K562 (cell line): ENCODE measurements around the gene CLTA. TPM values are rescaled to one million over a fixed set of nuclear protein-coding genes. Genes with fewer than 3 reads are reported as not detected.
A peak's percentile ranks its signal among the peaks of the same experiment; 100 is the strongest.

Experiments
- ATAC-seq: fragments of 200-7000 bp; cut with Tn5 transposase; 3 replicates; pipeline ENCODE4 v1.9.1; 2020; ENCODE audit warnings: moderate library complexity
- BruUV-seq: library from RNA; stranded (reverse); fragments of 400-500 nt; replicated peaks from 2 replicates; lab custom pipeline; 2021; lab: Mats Ljungman, UMichigan
- CTCF ChIA-PET: fragments of 300-600 bp; formaldehyde crosslinking; extraction: SDS; loops from one replicate; lab custom pipeline; 2021; ENCODE audit warnings: low intra/inter-chr PET ratio; lab: Yijun Ruan, JAX
- POLR2A ChIA-PET: fragments of 300-600, 350-650 bp; sonication (Branson Sonifier 250); formaldehyde crosslinking; extraction: SDS; loops from one replicate; lab custom pipeline; 2021; ENCODE audit warnings: antibody characterized with exemption, inconsistent platforms; lab: Yijun Ruan, JAX
- DNase-seq, 4 experiments: peaks; one replicate each; pipeline versions ENCODE4 v3.0.0 to v3.0.0-alpha.2; 2011 to 2018; ENCODE audit warnings: low spot score in 3 of 4, mixed read lengths in 3 of 4; ENCODE audit errors: extremely low read depth in 1 of 4
- FAIRE-seq: peaks from 2 replicates; lab custom pipeline; 2011; peaks lifted over from hg19 to GRCh38; lab: Jason Lieb, UNC
- H2AFZ ChIP-seq: 2 replicates; pipeline ENCODE4 v1.6.0; 2011; ENCODE audit warnings: low read depth, low read length, control low read depth, inconsistent platforms
- H3K27ac ChIP-seq: fragments of 200-600 bp; 3 replicates; pipeline ENCODE4 v1.8.0; 2011; ENCODE audit warnings: low read depth, mild to moderate bottlenecking, control low read depth, inconsistent platforms, low read length, moderate library complexity, mixed read lengths; ENCODE audit errors: extremely low read depth
- H3K27me3 ChIP-seq, 2 experiments: fragments of 300-600 bp in 1 of 2; 2 replicates in 1 of 2; 3 replicates in 1 of 2; pipeline versions ENCODE4 v1.6.0 to v1.8.0; 2011; ENCODE audit warnings: inconsistent platforms in 2 of 2, low read length in 2 of 2, mild to moderate bottlenecking in 1 of 2, mixed read lengths in 1 of 2, moderate library complexity in 1 of 2; ENCODE audit not compliant: control insufficient read depth in 2 of 2, insufficient read depth in 2 of 2
- H3K36me3 ChIP-seq: fragments of 300-600 bp; 3 replicates; pipeline ENCODE4 v1.8.0; 2011; ENCODE audit warnings: mild to moderate bottlenecking, low read length, inconsistent platforms; ENCODE audit not compliant: control insufficient read depth, insufficient read depth
- H3K4me1 ChIP-seq, 2 experiments: fragments of 200-600 bp in 1 of 2; replicated peaks in 1 of 2; 2 replicates in 1 of 2; 3 replicates in 1 of 2; pipeline versions ENCODE4 v1.5.1 to v1.8.0; 2011; ENCODE audit warnings: inconsistent platforms in 2 of 2, low read length in 2 of 2, mild to moderate bottlenecking in 1 of 2, mixed read lengths in 1 of 2, moderate library complexity in 1 of 2; ENCODE audit not compliant: control insufficient read depth in 2 of 2, insufficient read depth in 2 of 2
- H3K4me2 ChIP-seq: 2 replicates; pipeline ENCODE4 v1.6.1; 2011; ENCODE audit warnings: low read length, control low read depth, inconsistent platforms, mixed read lengths; ENCODE audit not compliant: insufficient read depth
- H3K4me3 ChIP-seq: fragments of 200-600 bp; sonication (generic), shearing (Covaris generic); 2 replicates; pipeline ENCODE4 v1.5.1; 2016; ENCODE audit warnings: control low read depth, inconsistent platforms
- H3K79me2 ChIP-seq: fragments of 200-600 bp; 3 replicates; pipeline ENCODE4 v1.8.0; 2011; ENCODE audit warnings: low read length, inconsistent platforms; ENCODE audit not compliant: control insufficient read depth, insufficient read depth
- H3K9ac ChIP-seq, 2 experiments: 2 replicates each; pipeline versions ENCODE4 v1.6.0 to v1.6.1; 2011; ENCODE audit warnings: low read depth in 2 of 2, low read length in 2 of 2, control low read depth in 1 of 2, inconsistent platforms in 1 of 2, mild to moderate bottlenecking in 1 of 2, mixed read lengths in 1 of 2; ENCODE audit not compliant: insufficient read depth in 1 of 2
- H3K9me1 ChIP-seq: one replicate; pipeline ENCODE4 v1.6.0; 2011; ENCODE audit warnings: inconsistent platforms, mild to moderate bottlenecking, low read length, moderate library complexity; ENCODE audit not compliant: control insufficient read depth, insufficient read depth
- H3K9me3 ChIP-seq: replicated peaks from 2 replicates; pipeline ENCODE4 v1.5.1; 2011; ENCODE audit warnings: low read depth, low read length, inconsistent platforms; ENCODE audit not compliant: control insufficient read depth, insufficient read depth
- H4K20me1 ChIP-seq: replicated peaks from 2 replicates; pipeline ENCODE4 v1.6.1; 2011; ENCODE audit warnings: low read length, inconsistent platforms, mixed read lengths; ENCODE audit not compliant: control insufficient read depth, insufficient read depth
- C11orf30 ChIP-seq: fragments of 450-650 bp; IDR thresholded peaks from 2 replicates; pipeline ENCODE4 v1.6.1; 2016; ENCODE audit warnings: low read depth, mild to moderate bottlenecking
- MAFF ChIP-seq: IDR thresholded peaks from 2 replicates; pipeline ENCODE4 v1.6.1; 2012; ENCODE audit warnings: low read length, improper control_type of control experiment
- MAFG ChIP-seq: fragments of 450-650 bp; conservative IDR thresholded peaks from 2 replicates; pipeline ENCODE4 v1.6.1; 2016; ENCODE audit warnings: missing genetic modification characterization, missing compliant biosample characterization
- MAFK ChIP-seq: IDR thresholded peaks from 2 replicates; pipeline ENCODE4 v1.6.1; 2011; ENCODE audit warnings: low read length, improper control_type of control experiment
- NFE2 ChIP-seq: IDR thresholded peaks from 2 replicates; pipeline ENCODE4 v1.6.1; 2014; ENCODE audit warnings: antibody characterized with exemption, low read depth
- PRMT5 ChIP-seq: sonication (generic); formaldehyde crosslinking; IDR thresholded peaks from 2 replicates; pipeline ENCODE4 v1.5.0; 2020; ENCODE audit warnings: missing genetic modification reagents
- SMARCC2 ChIP-seq: fragments of 450-650 bp; IDR thresholded peaks from 2 replicates; pipeline ENCODE4 v1.6.1; 2017; ENCODE audit warnings: antibody characterized with exemption, moderate library complexity, mild to moderate bottlenecking, low read depth
- ZNF316 ChIP-seq: fragments of 450-650 bp; IDR thresholded peaks from 2 replicates; pipeline ENCODE4 v1.6.1; 2016
- ZNF766 ChIP-seq: fragments of 200-800 bp; sonication (Bioruptor generic); conservative IDR thresholded peaks from 2 replicates; pipeline ENCODE4 v1.6.1; 2016; ENCODE audit warnings: missing genetic modification characterization, missing compliant biosample characterization
- WGBS: fragments of 100-300 bp; shearing (Covaris generic); methylation state at CpG from one replicate; pipeline ENCODE4 v1.1.6; 2016; ENCODE audit warnings: low coverage, mixed read lengths; ENCODE audit not compliant: insufficient coverage; ENCODE audit errors: missing lambda C conversion rate; 5-methylcytosine and 5-hydroxymethylcytosine counted together
- in situ Hi-C: fragments of 300-500 bp; cut with MboI; formaldehyde crosslinking; loops from 4 replicates; pipeline ENCODE4 v1.15.0; 2018; ENCODE audit warnings: inconsistent platforms, mixed read lengths
- intact Hi-C: fragments of 100-400 bp; cut with micrococcal nuclease; formaldehyde crosslinking; loops from 2 replicates; pipeline ENCODE4 v1.14.2; 2022
- polyA plus RNA-seq, 8 experiments: library from polyadenylated mRNA; depleted of rRNA in 4 of 8; stranded (reverse) in 5 of 8; unstranded in 3 of 8; fragments of >200 nt; fragmentation: Nextera tagmentation in 2 of 8; fragmentation: Illumina TruSeq in 1 of 8; extraction: Ambion mirVana in 2 of 8; extraction: Trizol in 1 of 8; gene quantifications; 2 replicates each; pipeline versions ENCODE4 v1.2.1 to v1.2.3, GENCODE V29; 2011 to 2014; ENCODE audit warnings: inconsistent platforms in 1 of 8, missing spikeins in 1 of 8
- total RNA-seq, 7 experiments: library from RNA; depleted of rRNA in 6 of 7; stranded (reverse); fragments of >200 nt in 6 of 7; fragmentation: Illumina TruSeq in 2 of 7; extraction: Trizol in 2 of 7; gene quantifications; 2 replicates each; pipeline versions ENCODE4 v1.2.1 to v1.2.3, GENCODE V29; 2011 to 2021; ENCODE audit warnings: low replicate concordance in 1 of 7
- TF ChIP-seq, protein P1 (sequence below): sonication (generic); IDR thresholded peaks from 2 replicates; pipeline ENCODE4 v1.6.1; 2016
- TF ChIP-seq, protein P2 (sequence below): fragments of 200-600 bp; sonication (generic); IDR thresholded peaks from one replicate; pipeline ENCODE4 v1.6.1; 2012; ENCODE audit warnings: mild to moderate bottlenecking, low read depth, low read length, inconsistent platforms

CLTA gene
- total and polyA plus RNA-seq, 9 of the 15 experiments (the other 6 are each of a cell fraction or from before 2014, with no cell fraction given), result 37.8 to 219 (median 144) TPM

DNA sequence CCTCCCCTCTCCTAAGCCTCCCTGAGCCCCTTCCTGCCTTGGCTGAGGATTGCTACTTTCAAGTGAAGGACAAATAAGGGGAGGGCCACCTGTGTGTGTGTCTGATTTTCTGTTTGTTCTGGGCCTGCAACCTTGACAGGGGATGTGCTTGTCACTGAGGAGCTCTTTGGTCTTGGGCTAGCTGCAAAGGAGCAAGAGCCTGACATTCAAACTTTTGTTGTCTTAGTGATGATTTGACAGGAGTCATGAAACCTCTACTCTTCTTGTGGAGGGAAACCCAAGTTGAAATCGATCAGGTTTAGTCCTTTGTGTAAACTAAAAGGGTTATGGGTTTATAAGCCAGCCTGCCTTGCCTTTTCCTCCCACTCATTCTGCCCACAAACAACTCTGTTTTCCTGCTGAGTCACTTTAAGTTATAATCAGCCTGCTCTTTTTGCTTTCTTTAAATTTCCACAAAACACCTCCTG is 16.9 kb downstream of the CLTA start:
- peaks cover 28% of the 10 kb centered on the region for H3K79me2 ChIP-seq
- DNase-seq, result peak in 1 of 4 experiments; percentile 21
- peak overlapping the region; percentile 44 for H3K4me2 ChIP-seq
- FAIRE-seq, result peak; percentile 68
- H3K4me3 ChIP-seq, result no peak overlapping the region
- ChIA-PET POLR2A (interaction anchor here (0.7 to 1.7 kb wide), 8 partner anchors 8 to 715 kb away, joined by 3 to 5 read pairs (median 4); partner anchors contain the start of gene CLTA), CTCF (no interaction called here)
- WGBS, result 0% methylated on average over 1 of the region's 1 CpG
- no peaks in the 10 kb centered on the region for H3K9me3 ChIP-seq
- in situ Hi-C loops (no loop called here), intact Hi-C loops (no loop called here)
- H3K4me1 ChIP-seq, result peaks cover 0 to 15% of the 10 kb centered on the region in 2 experiments; a peak in 3 of 5 replicates
- peak overlapping the region; percentile 59 for H3K27ac ChIP-seq
- H2AFZ ChIP-seq, result no peak overlapping the region
- H3K36me3 ChIP-seq, result peaks cover 92% of the 10 kb centered on the region
- no peak overlapping the region for H3K9ac ChIP-seq
- no peaks in the 10 kb centered on the region for H3K27me3 ChIP-seq
- no TSS peak for BruUV-seq
- peaks cover 6% of the 10 kb centered on the region; the same call in 1 of the 2 replicates for H4K20me1 ChIP-seq
- no peaks in the 10 kb centered on the region for H3K9me1 ChIP-seq
- ATAC-seq, result peak; percentile 37; the same call in 2 of the 3 replicates
- no peak for TF ChIP-seq PRMT5 (CRISPR knock-in tag)
- peak; percentile 73 for TF ChIP-seq C11orf30
- TF ChIP-seq MAFG (tag), result peak; percentile 80
- TF ChIP-seq MAFK, result peak; percentile 66; the same call in 1 of the 2 replicates
- TF ChIP-seq, protein P1, sequence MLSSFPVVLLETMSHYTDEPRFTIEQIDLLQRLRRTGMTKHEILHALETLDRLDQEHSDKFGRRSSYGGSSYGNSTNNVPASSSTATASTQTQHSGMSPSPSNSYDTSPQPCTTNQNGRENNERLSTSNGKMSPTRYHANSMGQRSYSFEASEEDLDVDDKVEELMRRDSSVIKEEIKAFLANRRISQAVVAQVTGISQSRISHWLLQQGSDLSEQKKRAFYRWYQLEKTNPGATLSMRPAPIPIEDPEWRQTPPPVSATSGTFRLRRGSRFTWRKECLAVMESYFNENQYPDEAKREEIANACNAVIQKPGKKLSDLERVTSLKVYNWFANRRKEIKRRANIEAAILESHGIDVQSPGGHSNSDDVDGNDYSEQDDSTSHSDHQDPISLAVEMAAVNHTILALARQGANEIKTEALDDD, result peak; percentile 57; the same call in 1 of the 2 replicates
- peak; percentile 58; the same call in 1 of the 2 replicates for TF ChIP-seq MAFF
- TF ChIP-seq, protein P2, sequence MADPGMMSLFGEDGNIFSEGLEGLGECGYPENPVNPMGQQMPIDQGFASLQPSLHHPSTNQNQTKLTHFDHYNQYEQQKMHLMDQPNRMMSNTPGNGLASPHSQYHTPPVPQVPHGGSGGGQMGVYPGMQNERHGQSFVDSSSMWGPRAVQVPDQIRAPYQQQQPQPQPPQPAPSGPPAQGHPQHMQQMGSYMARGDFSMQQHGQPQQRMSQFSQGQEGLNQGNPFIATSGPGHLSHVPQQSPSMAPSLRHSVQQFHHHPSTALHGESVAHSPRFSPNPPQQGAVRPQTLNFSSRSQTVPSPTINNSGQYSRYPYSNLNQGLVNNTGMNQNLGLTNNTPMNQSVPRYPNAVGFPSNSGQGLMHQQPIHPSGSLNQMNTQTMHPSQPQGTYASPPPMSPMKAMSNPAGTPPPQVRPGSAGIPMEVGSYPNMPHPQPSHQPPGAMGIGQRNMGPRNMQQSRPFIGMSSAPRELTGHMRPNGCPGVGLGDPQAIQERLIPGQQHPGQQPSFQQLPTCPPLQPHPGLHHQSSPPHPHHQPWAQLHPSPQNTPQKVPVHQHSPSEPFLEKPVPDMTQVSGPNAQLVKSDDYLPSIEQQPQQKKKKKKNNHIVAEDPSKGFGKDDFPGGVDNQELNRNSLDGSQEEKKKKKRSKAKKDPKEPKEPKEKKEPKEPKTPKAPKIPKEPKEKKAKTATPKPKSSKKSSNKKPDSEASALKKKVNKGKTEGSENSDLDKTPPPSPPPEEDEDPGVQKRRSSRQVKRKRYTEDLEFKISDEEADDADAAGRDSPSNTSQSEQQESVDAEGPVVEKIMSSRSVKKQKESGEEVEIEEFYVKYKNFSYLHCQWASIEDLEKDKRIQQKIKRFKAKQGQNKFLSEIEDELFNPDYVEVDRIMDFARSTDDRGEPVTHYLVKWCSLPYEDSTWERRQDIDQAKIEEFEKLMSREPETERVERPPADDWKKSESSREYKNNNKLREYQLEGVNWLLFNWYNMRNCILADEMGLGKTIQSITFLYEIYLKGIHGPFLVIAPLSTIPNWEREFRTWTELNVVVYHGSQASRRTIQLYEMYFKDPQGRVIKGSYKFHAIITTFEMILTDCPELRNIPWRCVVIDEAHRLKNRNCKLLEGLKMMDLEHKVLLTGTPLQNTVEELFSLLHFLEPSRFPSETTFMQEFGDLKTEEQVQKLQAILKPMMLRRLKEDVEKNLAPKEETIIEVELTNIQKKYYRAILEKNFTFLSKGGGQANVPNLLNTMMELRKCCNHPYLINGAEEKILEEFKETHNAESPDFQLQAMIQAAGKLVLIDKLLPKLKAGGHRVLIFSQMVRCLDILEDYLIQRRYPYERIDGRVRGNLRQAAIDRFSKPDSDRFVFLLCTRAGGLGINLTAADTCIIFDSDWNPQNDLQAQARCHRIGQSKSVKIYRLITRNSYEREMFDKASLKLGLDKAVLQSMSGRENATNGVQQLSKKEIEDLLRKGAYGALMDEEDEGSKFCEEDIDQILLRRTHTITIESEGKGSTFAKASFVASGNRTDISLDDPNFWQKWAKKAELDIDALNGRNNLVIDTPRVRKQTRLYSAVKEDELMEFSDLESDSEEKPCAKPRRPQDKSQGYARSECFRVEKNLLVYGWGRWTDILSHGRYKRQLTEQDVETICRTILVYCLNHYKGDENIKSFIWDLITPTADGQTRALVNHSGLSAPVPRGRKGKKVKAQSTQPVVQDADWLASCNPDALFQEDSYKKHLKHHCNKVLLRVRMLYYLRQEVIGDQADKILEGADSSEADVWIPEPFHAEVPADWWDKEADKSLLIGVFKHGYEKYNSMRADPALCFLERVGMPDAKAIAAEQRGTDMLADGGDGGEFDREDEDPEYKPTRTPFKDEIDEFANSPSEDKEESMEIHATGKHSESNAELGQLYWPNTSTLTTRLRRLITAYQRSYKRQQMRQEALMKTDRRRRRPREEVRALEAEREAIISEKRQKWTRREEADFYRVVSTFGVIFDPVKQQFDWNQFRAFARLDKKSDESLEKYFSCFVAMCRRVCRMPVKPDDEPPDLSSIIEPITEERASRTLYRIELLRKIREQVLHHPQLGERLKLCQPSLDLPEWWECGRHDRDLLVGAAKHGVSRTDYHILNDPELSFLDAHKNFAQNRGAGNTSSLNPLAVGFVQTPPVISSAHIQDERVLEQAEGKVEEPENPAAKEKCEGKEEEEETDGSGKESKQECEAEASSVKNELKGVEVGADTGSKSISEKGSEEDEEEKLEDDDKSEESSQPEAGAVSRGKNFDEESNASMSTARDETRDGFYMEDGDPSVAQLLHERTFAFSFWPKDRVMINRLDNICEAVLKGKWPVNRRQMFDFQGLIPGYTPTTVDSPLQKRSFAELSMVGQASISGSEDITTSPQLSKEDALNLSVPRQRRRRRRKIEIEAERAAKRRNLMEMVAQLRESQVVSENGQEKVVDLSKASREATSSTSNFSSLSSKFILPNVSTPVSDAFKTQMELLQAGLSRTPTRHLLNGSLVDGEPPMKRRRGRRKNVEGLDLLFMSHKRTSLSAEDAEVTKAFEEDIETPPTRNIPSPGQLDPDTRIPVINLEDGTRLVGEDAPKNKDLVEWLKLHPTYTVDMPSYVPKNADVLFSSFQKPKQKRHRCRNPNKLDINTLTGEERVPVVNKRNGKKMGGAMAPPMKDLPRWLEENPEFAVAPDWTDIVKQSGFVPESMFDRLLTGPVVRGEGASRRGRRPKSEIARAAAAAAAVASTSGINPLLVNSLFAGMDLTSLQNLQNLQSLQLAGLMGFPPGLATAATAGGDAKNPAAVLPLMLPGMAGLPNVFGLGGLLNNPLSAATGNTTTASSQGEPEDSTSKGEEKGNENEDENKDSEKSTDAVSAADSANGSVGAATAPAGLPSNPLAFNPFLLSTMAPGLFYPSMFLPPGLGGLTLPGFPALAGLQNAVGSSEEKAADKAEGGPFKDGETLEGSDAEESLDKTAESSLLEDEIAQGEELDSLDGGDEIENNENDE, result no peak
- TF ChIP-seq NFE2, result peak; percentile 83
- TF ChIP-seq ZNF766, result 0 out of 2 replicates have a peak, but pooled peaks have one; percentile 18
- TF ChIP-seq ZNF316, result peak; percentile 62
- TF ChIP-seq SMARCC2, result 0 out of 2 replicates have a peak, but pooled peaks have one; percentile 24
